GM23338 (cell line): ENCODE measurements around the gene NIPAL4. TPM values are rescaled to one million over a fixed set of nuclear protein-coding genes. Genes with fewer than 3 reads are reported as not detected.

Experiments
- ATAC-seq: fragments of 200-7000 bp; cut with Tn5 transposase; 3 replicates; pipeline ENCODE4 v1.9.1; 2020
- DNase-seq: peaks from one replicate; pipeline ENCODE4 v3.0.0-alpha.2; 2015; ENCODE audit warnings: low spot score
- H2AFZ ChIP-seq: fragments of 200-600 bp; sonication (generic); 2 replicates; pipeline ENCODE4 v1.8.0; 2016; ENCODE audit warnings: antibody characterized with exemption, mild to moderate bottlenecking, moderate library complexity
- H3F3A ChIP-seq: fragments of 200-600 bp; sonication (generic); replicated peaks from 2 replicates; pipeline ENCODE4 v1.8.0; 2017; ENCODE audit warnings: antibody characterized with exemption, mixed run types, low read depth
- H3K27ac ChIP-seq: fragments of 200-600 bp; sonication (generic); 2 replicates; pipeline ENCODE4 v1.6.1; 2016; ENCODE audit warnings: low read depth
- H3K27me3 ChIP-seq: fragments of 200-600 bp; sonication (generic); 2 replicates; pipeline ENCODE4 v1.8.0; 2016; ENCODE audit warnings: mild to moderate bottlenecking, mixed run types, moderate library complexity; ENCODE audit not compliant: insufficient read depth
- H3K36me3 ChIP-seq: fragments of 200-600 bp; sonication (generic); 2 replicates; pipeline ENCODE4 v1.8.0; 2016; ENCODE audit warnings: mild to moderate bottlenecking; ENCODE audit not compliant: insufficient read depth
- H3K4me1 ChIP-seq: fragments of 200-600 bp; sonication (generic); 2 replicates; pipeline ENCODE4 v1.8.0; 2016; ENCODE audit warnings: mild to moderate bottlenecking, moderate library complexity; ENCODE audit not compliant: insufficient read depth
- H3K4me2 ChIP-seq: fragments of 200-600 bp; sonication (generic); 2 replicates; pipeline ENCODE4 v1.7.1; 2017; ENCODE audit warnings: mixed run types
- H3K4me3 ChIP-seq: fragments of 200-600 bp; sonication (generic); 2 replicates; pipeline ENCODE4 v1.6.1; 2016; ENCODE audit warnings: mixed run types
- H3K79me2 ChIP-seq: fragments of 200-600 bp; sonication (generic); replicated peaks from 2 replicates; pipeline ENCODE4 v1.8.0; 2017; ENCODE audit warnings: mild to moderate bottlenecking; ENCODE audit not compliant: insufficient read depth
- H3K9me2 ChIP-seq: fragments of 200-600 bp; sonication (generic); 2 replicates; pipeline ENCODE4 v1.8.0; 2017; ENCODE audit not compliant: insufficient read depth
- H4K20me1 ChIP-seq: fragments of 200-600 bp; sonication (generic); replicated peaks from 2 replicates; pipeline ENCODE4 v1.8.0; 2017; ENCODE audit warnings: mild to moderate bottlenecking; ENCODE audit not compliant: insufficient read depth
- H3K27ac Mint-ChIP-seq: 2 replicates; pipeline ENCODE4 v1.8.0; 2020; ENCODE audit warnings: inconsistent platforms, mild to moderate bottlenecking, moderate library complexity, mixed read lengths
- H3K27me3 Mint-ChIP-seq: 3 replicates; pipeline ENCODE4 v1.8.0; 2022; ENCODE audit warnings: low read depth, mild to moderate bottlenecking, moderate library complexity, mixed read lengths, inconsistent platforms; ENCODE audit not compliant: insufficient read depth, poor library complexity
- H3K36me3 Mint-ChIP-seq: 3 replicates; pipeline ENCODE4 v1.8.0; 2021; ENCODE audit warnings: low read depth, mild to moderate bottlenecking, inconsistent platforms, moderate library complexity, mixed read lengths
- H3K4me1 Mint-ChIP-seq: 3 replicates; pipeline ENCODE4 v1.8.0; 2020; ENCODE audit warnings: mild to moderate bottlenecking, inconsistent platforms, mixed read lengths
- H3K4me3 Mint-ChIP-seq: 3 replicates; pipeline ENCODE4 v1.8.0; 2021; ENCODE audit warnings: moderate library complexity, mild to moderate bottlenecking, inconsistent platforms, mixed read lengths
- H3K9me3 Mint-ChIP-seq: 3 replicates; pipeline ENCODE4 v1.8.0; 2020; ENCODE audit warnings: moderate library complexity, mild to moderate bottlenecking, inconsistent platforms, mixed read lengths
- CREB1 ChIP-seq: fragments of 250-450 bp; sonication (Bioruptor Pico); IDR thresholded peaks from 2 replicates; pipeline ENCODE4 v1.5.0; 2020; ENCODE audit warnings: low read depth, mild to moderate bottlenecking, moderate library complexity
- CTCF ChIP-seq, 2 experiments: fragments of 200-600 bp in 1 of 2; sonication (generic) in 1 of 2; conservative IDR thresholded peaks; 2 replicates each; pipeline versions ENCODE4 v1.5.1 to v1.6.1; 2016 to 2017; ENCODE audit warnings: antibody characterized with exemption in 2 of 2, low read depth in 2 of 2, mild to moderate bottlenecking in 2 of 2, moderate library complexity in 1 of 2
- EZH2 ChIP-seq: fragments of 200-600 bp; sonication (generic); IDR thresholded peaks from one replicate; pipeline ENCODE4 v1.8.0; 2017; ENCODE audit warnings: antibody characterized with exemption, mild to moderate bottlenecking, low read depth; ENCODE audit not compliant: unreplicated experiment
- EZH2phosphoT487 ChIP-seq: fragments of 200-600 bp; sonication (generic); IDR thresholded peaks from one replicate; pipeline ENCODE4 v1.8.1; 2018; ENCODE audit warnings: antibody characterized with exemption; ENCODE audit not compliant: unreplicated experiment
- JUNB ChIP-seq: IDR thresholded peaks from one replicate; pipeline ENCODE4 v1.6.1; 2016; ENCODE audit warnings: antibody characterized with exemption; ENCODE audit not compliant: unreplicated experiment
- NANOG ChIP-seq: IDR thresholded peaks from 2 replicates; pipeline ENCODE4 v1.6.1; 2016; ENCODE audit warnings: antibody characterized with exemption, borderline replicate concordance
- POLR2AphosphoS5 ChIP-seq: IDR thresholded peaks from 2 replicates; pipeline ENCODE4 v1.6.1; 2016; ENCODE audit warnings: antibody characterized with exemption, low read depth
- STAT1 ChIP-seq: IDR thresholded peaks from one replicate; pipeline ENCODE4 v1.6.1; 2016; ENCODE audit warnings: antibody characterized with exemption; ENCODE audit not compliant: unreplicated experiment
- ZNF114 ChIP-seq: fragments of 250-450 bp; sonication (Bioruptor Pico); IDR thresholded peaks from 2 replicates; pipeline ENCODE4 v1.5.0; 2020; ENCODE audit warnings: mild to moderate bottlenecking, moderate library complexity
- ZNF331 ChIP-seq: fragments of 250-450 bp; sonication (Bioruptor Pico); IDR thresholded peaks from 2 replicates; pipeline ENCODE4 v1.5.0; 2020; ENCODE audit warnings: low read depth, mild to moderate bottlenecking, moderate library complexity
- ZNF462 ChIP-seq: fragments of 250-450 bp; sonication (Bioruptor Pico); IDR thresholded peaks from 2 replicates; pipeline ENCODE4 v1.5.0; 2020; ENCODE audit warnings: mild to moderate bottlenecking, moderate library complexity
- long read RNA-seq: library from polyadenylated mRNA; unstranded; transcript quantifications from one replicate; pipeline ENCODE4 v2.0.0, GENCODE V29; 2020; ENCODE audit not compliant: unreplicated experiment
- polyA plus RNA-seq: library from polyadenylated mRNA; unstranded; fragments of >200 nt; fragmentation: Nextera tagmentation; extraction: Ambion mirVana; gene quantifications from 2 replicates; pipeline ENCODE4 v1.2.1, GENCODE V29; 2016
- total RNA-seq: library from RNA; depleted of rRNA; stranded (reverse); fragments of >200 nt; shearing (Covaris generic); gene quantifications from 2 replicates; pipeline ENCODE4 v1.2.3, GENCODE V29; 2014; rRNA removed
- TF ChIP-seq, protein P1 (sequence below): IDR thresholded peaks from one replicate; pipeline ENCODE4 v1.6.1; 2018; ENCODE audit warnings: antibody characterized with exemption; ENCODE audit not compliant: unreplicated experiment
- TF ChIP-seq, protein P2 (sequence below): IDR thresholded peaks from 2 replicates; pipeline ENCODE4 v1.6.1; 2016; ENCODE audit warnings: antibody characterized with exemption

NIPAL4 gene
- total RNA-seq (0.21 and 0.27 TPM in 2 replicates), polyA plus RNA-seq (0.10 TPM in 1 of 2 replicates, not detected in the other)
- long read RNA-seq: 0 reads

DNA sequence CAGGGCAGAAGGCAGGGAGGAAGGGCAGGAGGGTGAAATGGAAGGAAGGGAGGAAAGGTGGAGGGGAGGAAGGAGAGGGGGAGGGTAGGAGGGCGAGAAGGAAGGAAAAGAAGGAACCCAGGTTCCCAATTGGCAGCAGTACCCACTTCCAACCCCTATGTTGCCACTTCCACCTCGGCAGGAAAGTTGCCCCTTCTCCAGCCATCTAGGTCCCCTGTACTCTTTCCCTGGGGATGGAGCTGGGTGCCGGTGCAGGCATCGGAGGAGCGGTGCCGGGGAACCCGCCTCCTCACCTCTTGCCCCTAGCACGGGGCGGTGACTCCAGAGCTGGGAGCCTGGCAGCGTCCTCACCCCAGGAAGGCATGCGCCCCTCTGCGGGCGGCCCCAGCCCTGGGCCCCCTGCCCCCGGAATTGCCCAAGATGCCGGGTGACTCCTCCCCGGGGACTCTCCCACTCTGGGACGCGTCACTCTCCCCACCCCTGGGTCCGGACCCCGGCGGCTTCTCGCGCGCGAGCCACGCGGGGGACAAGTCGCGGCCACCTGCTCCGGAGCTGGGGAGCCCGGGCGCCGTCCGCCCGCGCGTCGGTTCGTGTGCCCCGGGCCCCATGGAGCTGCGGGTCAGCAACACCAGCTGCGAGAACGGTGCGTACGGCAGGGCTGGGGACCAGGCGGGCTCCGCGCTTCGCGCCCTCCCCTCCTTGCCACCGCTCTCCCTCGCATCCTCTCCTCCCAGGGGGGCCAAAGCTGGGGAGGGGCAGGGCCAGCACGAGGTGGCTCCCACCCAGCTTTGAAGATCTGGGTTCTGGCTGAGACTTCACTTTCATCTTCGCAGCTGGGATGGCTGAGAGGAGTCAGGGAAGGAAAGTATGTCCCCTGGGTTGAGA, at the start of gene NIPAL4:
Gene NIPAL4, plus strand, starts transcription at position 499 of the 885 bp plus-strand sequence. Its CDS starts 108 bp downstream, at position 607.
- TF ChIP-seq, protein P1, sequence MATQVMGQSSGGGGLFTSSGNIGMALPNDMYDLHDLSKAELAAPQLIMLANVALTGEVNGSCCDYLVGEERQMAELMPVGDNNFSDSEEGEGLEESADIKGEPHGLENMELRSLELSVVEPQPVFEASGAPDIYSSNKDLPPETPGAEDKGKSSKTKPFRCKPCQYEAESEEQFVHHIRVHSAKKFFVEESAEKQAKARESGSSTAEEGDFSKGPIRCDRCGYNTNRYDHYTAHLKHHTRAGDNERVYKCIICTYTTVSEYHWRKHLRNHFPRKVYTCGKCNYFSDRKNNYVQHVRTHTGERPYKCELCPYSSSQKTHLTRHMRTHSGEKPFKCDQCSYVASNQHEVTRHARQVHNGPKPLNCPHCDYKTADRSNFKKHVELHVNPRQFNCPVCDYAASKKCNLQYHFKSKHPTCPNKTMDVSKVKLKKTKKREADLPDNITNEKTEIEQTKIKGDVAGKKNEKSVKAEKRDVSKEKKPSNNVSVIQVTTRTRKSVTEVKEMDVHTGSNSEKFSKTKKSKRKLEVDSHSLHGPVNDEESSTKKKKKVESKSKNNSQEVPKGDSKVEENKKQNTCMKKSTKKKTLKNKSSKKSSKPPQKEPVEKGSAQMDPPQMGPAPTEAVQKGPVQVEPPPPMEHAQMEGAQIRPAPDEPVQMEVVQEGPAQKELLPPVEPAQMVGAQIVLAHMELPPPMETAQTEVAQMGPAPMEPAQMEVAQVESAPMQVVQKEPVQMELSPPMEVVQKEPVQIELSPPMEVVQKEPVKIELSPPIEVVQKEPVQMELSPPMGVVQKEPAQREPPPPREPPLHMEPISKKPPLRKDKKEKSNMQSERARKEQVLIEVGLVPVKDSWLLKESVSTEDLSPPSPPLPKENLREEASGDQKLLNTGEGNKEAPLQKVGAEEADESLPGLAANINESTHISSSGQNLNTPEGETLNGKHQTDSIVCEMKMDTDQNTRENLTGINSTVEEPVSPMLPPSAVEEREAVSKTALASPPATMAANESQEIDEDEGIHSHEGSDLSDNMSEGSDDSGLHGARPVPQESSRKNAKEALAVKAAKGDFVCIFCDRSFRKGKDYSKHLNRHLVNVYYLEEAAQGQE: no peak
- TF ChIP-seq ZNF462 (CRISPR knock-in tag) (no peak), CREB1 (CRISPR knock-in tag) (no peak), JUNB (no peak), ZNF114 (CRISPR knock-in tag) (no peak), NANOG (no peak), ZNF331 (no peak), CTCF (conservative IDR thresholded peaks at IDR 0.05; ENCODE audit: low read depth in 2 of 2) (no peak), EZH2phosphoT487 (no peak), POLR2AphosphoS5 (no peak), EZH2 (no peak), STAT1 (no peak)
- TF ChIP-seq, protein P2, sequence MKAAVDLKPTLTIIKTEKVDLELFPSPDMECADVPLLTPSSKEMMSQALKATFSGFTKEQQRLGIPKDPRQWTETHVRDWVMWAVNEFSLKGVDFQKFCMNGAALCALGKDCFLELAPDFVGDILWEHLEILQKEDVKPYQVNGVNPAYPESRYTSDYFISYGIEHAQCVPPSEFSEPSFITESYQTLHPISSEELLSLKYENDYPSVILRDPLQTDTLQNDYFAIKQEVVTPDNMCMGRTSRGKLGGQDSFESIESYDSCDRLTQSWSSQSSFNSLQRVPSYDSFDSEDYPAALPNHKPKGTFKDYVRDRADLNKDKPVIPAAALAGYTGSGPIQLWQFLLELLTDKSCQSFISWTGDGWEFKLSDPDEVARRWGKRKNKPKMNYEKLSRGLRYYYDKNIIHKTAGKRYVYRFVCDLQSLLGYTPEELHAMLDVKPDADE: no peak
- ATAC-seq (peak; percentile 86), DNase-seq (peak; percentile 68)
- Histone ChIP-seq H4K20me1 (no peaks in the 10 kb centered on the region), H2AFZ (peak within 1 kb of the TSS; percentile 89), H3K79me2 (no peaks in the 10 kb centered on the region), H3F3A (no peaks in the 10 kb centered on the region), H3K4me3 (peak within 1 kb of the TSS; percentile 84), H3K27ac (no peak within 1 kb of the TSS), H3K4me1 (peaks cover 26% of the 10 kb centered on the region), H3K27me3 (peaks cover 48% of the 10 kb centered on the region), H3K9me2 (no peaks in the 10 kb centered on the region), H3K4me2 (peak within 1 kb of the TSS; percentile 88), H3K36me3 (no peaks in the 10 kb centered on the region)
- Mint-ChIP-seq H3K36me3 (no peaks in the 10 kb centered on the region), H3K4me1 (peaks cover 28% of the 10 kb centered on the region), H3K9me3 (no peaks in the 10 kb centered on the region), H3K27me3 (peaks cover 26% of the 10 kb centered on the region), H3K27ac (no peak within 1 kb of the TSS), H3K4me3 (peak within 1 kb of the TSS; percentile 77)
